Central memory CD8-positive, alpha-beta T cell (primary cell): ENCODE results near the gene USH2A.

Experiments
- ATAC-seq: fragments of 150-1000 bp; cut with Tn5 transposase; replicated peaks from 2 replicates; pipeline ENCODE4 v1.10.0; 2022; ENCODE audit warnings: mild to moderate bottlenecking, moderate FRiP score, moderate number of reproducible peaks; ENCODE audit not compliant: poor library complexity, severe bottlenecking; ENCODE audit errors: extremely low read depth
- DNase-seq, 2 donors: peaks; one replicate each; pipeline ENCODE4 v3.0.0; 2021; ENCODE audit warnings: low spot score in 2 of 2
- H3K27ac Mint-ChIP-seq: one replicate; pipeline ENCODE4 v1.8.0; 2022; ENCODE audit warnings: low read depth, mild to moderate bottlenecking, moderate library complexity, mixed read lengths
- H3K27me3 Mint-ChIP-seq: one replicate; pipeline ENCODE4 v1.8.0; 2022; ENCODE audit warnings: mixed read lengths
- H3K36me3 Mint-ChIP-seq: one replicate; pipeline ENCODE4 v1.8.0; 2022; ENCODE audit warnings: mild to moderate bottlenecking, moderate library complexity, mixed read lengths; ENCODE audit not compliant: insufficient read depth
- H3K4me1 Mint-ChIP-seq: one replicate; pipeline ENCODE4 v1.8.0; 2022; ENCODE audit warnings: mixed read lengths
- H3K4me3 Mint-ChIP-seq: one replicate; pipeline ENCODE4 v1.8.0; 2022; ENCODE audit warnings: mild to moderate bottlenecking, moderate library complexity, mixed read lengths
- H3K9me3 Mint-ChIP-seq: one replicate; pipeline ENCODE4 v1.8.0; 2022; ENCODE audit warnings: mixed read lengths

USH2A gene

GRCh38 chr1:215631040-215631439, 792.2 kb downstream of the USH2A start:
- Mint-ChIP-seq H3K36me3 (peaks cover 2% of the 10 kb centered on the region), H3K27me3 (no peaks in the 10 kb centered on the region)

GRCh38 chr1:215625949-215626348, 797.3 kb downstream of the USH2A start:
- Mint-ChIP-seq H3K36me3 (no peaks in the 10 kb centered on the region), H3K27me3 (no peaks in the 10 kb centered on the region), H3K9me3 (peaks cover 10% of the 10 kb centered on the region), H3K27ac (no peak overlapping the region), H3K4me3 (no peak overlapping the region), H3K4me1 (no peaks in the 10 kb centered on the region)
- no peak for ATAC-seq
- no peak for DNase-seq

More at GRCh38 chr1:215631040-215631439, 792.2 kb downstream of the USH2A start:
- ATAC-seq: no peak
- Mint-ChIP-seq H3K27ac (no peak overlapping the region), H3K9me3 (peaks cover 10% of the 10 kb centered on the region), H3K4me3 (no peak overlapping the region), H3K4me1 (no peaks in the 10 kb centered on the region)
- no peak for DNase-seq

GRCh38 chr1:215623162-215623561, 800.1 kb downstream of the USH2A start:
- no peaks in the 10 kb centered on the region for H3K9me3 Mint-ChIP-seq
- peaks cover 5% of the 10 kb centered on the region for H3K36me3 Mint-ChIP-seq
- no peak for ATAC-seq
- no peak overlapping the region for H3K27ac Mint-ChIP-seq
- no peak for DNase-seq
- no peak overlapping the region for H3K4me3 Mint-ChIP-seq
- no peaks in the 10 kb centered on the region for H3K4me1 Mint-ChIP-seq
- H3K27me3 Mint-ChIP-seq: no peaks in the 10 kb centered on the region

GRCh38 chr1:215617979-215618378, 805.3 kb downstream of the USH2A start:
- DNase-seq: no peak
- Mint-ChIP-seq H3K36me3 (peaks cover 5% of the 10 kb centered on the region), H3K27ac (no peak overlapping the region), H3K4me3 (no peak overlapping the region), H3K9me3 (no peaks in the 10 kb centered on the region), H3K4me1 (no peaks in the 10 kb centered on the region), H3K27me3 (no peaks in the 10 kb centered on the region)
- no peak for ATAC-seq

GRCh38 chr1:215612391-215612790, 810.9 kb downstream of the USH2A start:
- ATAC-seq (no peak), DNase-seq (no peak)
- H3K27ac Mint-ChIP-seq: no peak overlapping the region
- no peaks in the 10 kb centered on the region for H3K9me3 Mint-ChIP-seq
- no peak overlapping the region for H3K4me3 Mint-ChIP-seq
- H3K4me1 Mint-ChIP-seq: no peaks in the 10 kb centered on the region
- peaks cover 2% of the 10 kb centered on the region for H3K36me3 Mint-ChIP-seq
- no peaks in the 10 kb centered on the region for H3K27me3 Mint-ChIP-seq

GRCh38 chr1:215608646-215609045, 814.6 kb downstream of the USH2A start:
- ATAC-seq (no peak), DNase-seq (no peak)
- Mint-ChIP-seq H3K27ac (no peak overlapping the region), H3K27me3 (no peaks in the 10 kb centered on the region), H3K4me3 (no peak overlapping the region), H3K4me1 (no peaks in the 10 kb centered on the region), H3K9me3 (no peaks in the 10 kb centered on the region), H3K36me3 (peaks cover 2% of the 10 kb centered on the region)

GRCh38 chr1:215607412-215607811, 815.8 kb downstream of the USH2A start:
- Mint-ChIP-seq H3K27me3 (no peaks in the 10 kb centered on the region), H3K9me3 (no peaks in the 10 kb centered on the region), H3K36me3 (peaks cover 2% of the 10 kb centered on the region), H3K27ac (no peak overlapping the region), H3K4me3 (no peak overlapping the region), H3K4me1 (no peaks in the 10 kb centered on the region)
- ATAC-seq (no peak), DNase-seq (no peak)

GRCh38 chr1:215606564-215607168, 816.6 kb downstream of the USH2A start:
- Mint-ChIP-seq H3K36me3 (no peaks in the 10 kb centered on the region), H3K4me1 (no peaks in the 10 kb centered on the region), H3K9me3 (no peaks in the 10 kb centered on the region), H3K27ac (no peak overlapping the region), H3K4me3 (no peak overlapping the region), H3K27me3 (no peaks in the 10 kb centered on the region)
- DNase-seq: no peak
- ATAC-seq: no peak

GRCh38 chr1:215606036-215606435, 817.2 kb downstream of the USH2A start:
- Mint-ChIP-seq H3K27me3 (no peaks in the 10 kb centered on the region), H3K36me3 (no peaks in the 10 kb centered on the region), H3K4me3 (no peak overlapping the region), H3K4me1 (no peaks in the 10 kb centered on the region), H3K27ac (no peak overlapping the region), H3K9me3 (no peaks in the 10 kb centered on the region)
- ATAC-seq (no peak), DNase-seq (no peak)

GRCh38 chr1:215605011-215605621, 818.1 kb downstream of the USH2A start:
- no peak overlapping the region for H3K4me3 Mint-ChIP-seq
- no peak overlapping the region for H3K27ac Mint-ChIP-seq
- H3K36me3 Mint-ChIP-seq: no peaks in the 10 kb centered on the region
- H3K9me3 Mint-ChIP-seq: no peaks in the 10 kb centered on the region
- H3K27me3 Mint-ChIP-seq: no peaks in the 10 kb centered on the region
- H3K4me1 Mint-ChIP-seq: no peaks in the 10 kb centered on the region
- ATAC-seq (no peak), DNase-seq (no peak)

GRCh38 chr1:215603319-215603718, 819.9 kb downstream of the USH2A start:
- Mint-ChIP-seq H3K4me3 (no peak overlapping the region), H3K4me1 (no peaks in the 10 kb centered on the region), H3K27ac (no peak overlapping the region), H3K9me3 (no peaks in the 10 kb centered on the region), H3K27me3 (no peaks in the 10 kb centered on the region), H3K36me3 (no peaks in the 10 kb centered on the region)
- no peak for ATAC-seq
- DNase-seq: no peak

GRCh38 chr1:215601276-215601675, 822.0 kb downstream of the USH2A start:
- no peak for ATAC-seq
- Mint-ChIP-seq H3K27me3 (no peaks in the 10 kb centered on the region), H3K36me3 (no peaks in the 10 kb centered on the region), H3K4me3 (no peak overlapping the region), H3K9me3 (peaks cover 5% of the 10 kb centered on the region), H3K27ac (no peak overlapping the region), H3K4me1 (no peaks in the 10 kb centered on the region)
- no peak for DNase-seq

- Mint-ChIP-seq H3K27ac (no peak overlapping the region), H3K9me3 (peaks cover 7% of the 10 kb centered on the region), H3K4me3 (no peak overlapping the region), H3K27me3 (no peaks in the 10 kb centered on the region), H3K4me1 (no peaks in the 10 kb centered on the region), H3K36me3 (no peaks in the 10 kb centered on the region)
- DNase-seq (no peak), ATAC-seq (no peak)
Observed at GRCh38 chr1:215600867-215601266, 822.4 kb downstream of the USH2A start.
